ENCODE data around the gene CST9. TPM values are rescaled to one million over a fixed set of nuclear protein-coding genes. Genes with fewer than 3 reads are reported as not detected.

Gene CST9
- total and polyA plus RNA-seq, 2 of the 13 experiments (the other 11 are each of a cell fraction or from before 2014, with no cell fraction given): 0.07 TPM; not detected in 1

- no peak for TF ChIP-seq ZNF770 (CRISPR knock-in tag; IDR thresholded peaks at IDR 0.05)
- peak; percentile 88 for TF ChIP-seq ZNF609 (CRISPR knock-in tag; IDR thresholded peaks at IDR 0.05; ENCODE audit: borderline replicate concordance)
- no peak for TF ChIP-seq DDIT3 (CRISPR knock-in tag; IDR thresholded peaks at IDR 0.05)
- TF ChIP-seq POGK (CRISPR knock-in tag; conservative IDR thresholded peaks at IDR 0.05): 0 out of 2 replicates have a peak, but pooled peaks have one; percentile 10
- no peak for TF ChIP-seq ZNF709 (CRISPR knock-in tag; IDR thresholded peaks at IDR 0.05)
- no peak for TF ChIP-seq ZNF142 (CRISPR knock-in tag; IDR thresholded peaks at IDR 0.05)
- TF ChIP-seq ATF4 (CRISPR knock-in tag; IDR thresholded peaks at IDR 0.05): peak in 1 of 2 experiments; percentile 95; a peak in 2 of 4 replicates
- peak; percentile 59; the same call in 1 of the 2 replicates for TF ChIP-seq CERS6 (CRISPR knock-in tag; IDR thresholded peaks at IDR 0.05)
These were observed 35.3 kb upstream of the CST9 start (continued) for GRCh38 chr20:23640671-23641667.

Data from HepG2 (cell line).